Measurements from ENCODE around the gene MTARC1. TPM values are rescaled to one million over a fixed set of nuclear protein-coding genes. Genes with fewer than 3 reads are reported as not detected.

MTARC1 gene
- total RNA-seq, 1 donor from 2014 or later, result 5.8 TPM

- Histone ChIP-seq H3K27me3 (ENCODE audit: control insufficient read depth, insufficient read depth, low read length) (no peaks in the 10 kb centered on the region), H3K4me3 (ENCODE audit: low read depth, low read length) (no peak overlapping the region), H3K36me3 (ENCODE audit: control insufficient read depth, insufficient read depth, low read length) (no peaks in the 10 kb centered on the region)
- TF ChIP-seq, protein P1, sequence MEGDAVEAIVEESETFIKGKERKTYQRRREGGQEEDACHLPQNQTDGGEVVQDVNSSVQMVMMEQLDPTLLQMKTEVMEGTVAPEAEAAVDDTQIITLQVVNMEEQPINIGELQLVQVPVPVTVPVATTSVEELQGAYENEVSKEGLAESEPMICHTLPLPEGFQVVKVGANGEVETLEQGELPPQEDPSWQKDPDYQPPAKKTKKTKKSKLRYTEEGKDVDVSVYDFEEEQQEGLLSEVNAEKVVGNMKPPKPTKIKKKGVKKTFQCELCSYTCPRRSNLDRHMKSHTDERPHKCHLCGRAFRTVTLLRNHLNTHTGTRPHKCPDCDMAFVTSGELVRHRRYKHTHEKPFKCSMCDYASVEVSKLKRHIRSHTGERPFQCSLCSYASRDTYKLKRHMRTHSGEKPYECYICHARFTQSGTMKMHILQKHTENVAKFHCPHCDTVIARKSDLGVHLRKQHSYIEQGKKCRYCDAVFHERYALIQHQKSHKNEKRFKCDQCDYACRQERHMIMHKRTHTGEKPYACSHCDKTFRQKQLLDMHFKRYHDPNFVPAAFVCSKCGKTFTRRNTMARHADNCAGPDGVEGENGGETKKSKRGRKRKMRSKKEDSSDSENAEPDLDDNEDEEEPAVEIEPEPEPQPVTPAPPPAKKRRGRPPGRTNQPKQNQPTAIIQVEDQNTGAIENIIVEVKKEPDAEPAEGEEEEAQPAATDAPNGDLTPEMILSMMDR (IDR thresholded peaks at IDR 0.05; ENCODE audit: insufficient read depth, low read length, severe bottlenecking), result no peak
- no peak for FAIRE-seq
- no peak for DNase-seq (ENCODE audit: low read depth)
Measured at GRCh38 chr1:220783453-220783852, 3.3 kb upstream of the MTARC1 start.

- TF ChIP-seq, protein P1 (IDR thresholded peaks at IDR 0.05; ENCODE audit: insufficient read depth, low read length, severe bottlenecking), result no peak
- FAIRE-seq, result no peak
Measured at GRCh38 chr1:220784751-220785150, 2.0 kb upstream of the MTARC1 start.

DNA sequence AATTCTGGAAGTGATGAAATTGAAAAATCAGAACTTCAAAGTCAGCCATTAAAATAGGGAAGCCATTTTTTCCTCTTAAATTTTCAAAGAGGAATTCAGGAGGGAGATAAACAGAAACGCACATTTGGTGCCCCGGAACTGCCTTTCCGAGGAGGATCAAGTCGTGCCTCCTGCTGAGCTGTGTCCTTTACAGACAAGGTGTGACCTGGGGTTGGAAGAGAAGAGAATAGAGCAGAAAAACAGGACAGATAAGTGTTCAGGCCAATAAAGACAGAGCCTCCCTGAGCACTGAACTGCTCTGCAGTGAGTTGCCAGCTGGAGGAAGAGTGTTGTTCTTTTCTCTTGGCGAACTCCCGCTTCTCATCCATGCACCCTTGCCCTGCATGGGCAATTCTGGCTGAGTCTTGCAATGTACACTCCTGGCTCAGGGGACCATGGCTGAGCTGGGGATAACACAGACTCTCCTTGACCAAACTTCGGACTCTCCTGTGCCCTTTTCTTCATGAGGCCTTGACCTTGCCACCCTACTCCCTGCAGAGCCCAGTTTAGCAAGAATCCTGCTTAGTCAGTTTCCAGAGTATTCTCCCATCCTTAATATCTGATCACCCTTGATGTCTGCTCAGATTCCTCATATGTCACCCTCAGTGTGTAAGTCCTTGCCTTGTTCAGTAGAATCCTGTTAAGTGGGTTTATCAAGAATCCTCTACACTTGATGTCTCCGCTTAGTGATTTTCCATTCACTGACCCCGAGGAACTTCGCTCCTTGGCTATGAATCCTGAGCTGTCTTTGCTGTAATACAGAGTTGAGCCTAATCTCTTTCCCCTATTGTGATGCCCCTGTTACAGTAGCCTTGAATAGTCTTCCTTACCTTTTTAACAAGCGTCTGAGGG, 1.3 kb upstream of the MTARC1 start:
- no peak for FAIRE-seq
- TF ChIP-seq, protein P1 (IDR thresholded peaks at IDR 0.05; ENCODE audit: insufficient read depth, low read length, severe bottlenecking), result no peak

More at GRCh38 chr1:220784751-220785150, 2.0 kb upstream of the MTARC1 start:
- H3K36me3 ChIP-seq (ENCODE audit: control insufficient read depth, insufficient read depth, low read length), result no peaks in the 10 kb centered on the region
- H3K4me3 ChIP-seq (ENCODE audit: low read depth, low read length), result no peak overlapping the region
- H3K27me3 ChIP-seq (ENCODE audit: control insufficient read depth, insufficient read depth, low read length), result no peaks in the 10 kb centered on the region
- no peak for DNase-seq (ENCODE audit: low read depth)

DNA sequence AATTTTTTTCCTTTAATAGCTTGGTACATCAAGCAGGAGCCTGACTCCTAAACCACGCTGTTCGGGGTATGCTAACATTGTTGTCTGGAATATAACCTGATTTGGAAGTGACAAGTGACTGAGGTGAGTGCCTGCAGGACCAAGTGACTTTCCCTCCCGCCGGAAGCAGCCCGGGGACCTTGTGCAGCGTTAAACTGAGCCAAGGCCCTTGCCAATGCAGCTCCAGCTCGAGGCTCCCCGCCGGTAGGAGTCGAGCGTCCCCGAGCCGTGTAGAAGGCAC, 716 bp upstream of the MTARC1 start:
- Histone ChIP-seq H3K36me3 (ENCODE audit: control insufficient read depth, insufficient read depth, low read length) (no peaks in the 10 kb centered on the region), H3K4me3 (ENCODE audit: low read depth, low read length) (peak overlapping the region; percentile 49), H3K27me3 (ENCODE audit: control insufficient read depth, insufficient read depth, low read length) (no peaks in the 10 kb centered on the region)
- DNase-seq (ENCODE audit: low read depth), result no peak
- FAIRE-seq, result no peak
- TF ChIP-seq, protein P1 (IDR thresholded peaks at IDR 0.05; ENCODE audit: insufficient read depth, low read length, severe bottlenecking), result no peak

More for the DNA sequence above, 1.3 kb upstream of the MTARC1 start:
- no peak for DNase-seq (ENCODE audit: low read depth)
- no peaks in the 10 kb centered on the region for H3K27me3 ChIP-seq (ENCODE audit: control insufficient read depth, insufficient read depth, low read length)
- H3K4me3 ChIP-seq (ENCODE audit: low read depth, low read length), result no peak overlapping the region
- no peaks in the 10 kb centered on the region for H3K36me3 ChIP-seq (ENCODE audit: control insufficient read depth, insufficient read depth, low read length)

DNA sequence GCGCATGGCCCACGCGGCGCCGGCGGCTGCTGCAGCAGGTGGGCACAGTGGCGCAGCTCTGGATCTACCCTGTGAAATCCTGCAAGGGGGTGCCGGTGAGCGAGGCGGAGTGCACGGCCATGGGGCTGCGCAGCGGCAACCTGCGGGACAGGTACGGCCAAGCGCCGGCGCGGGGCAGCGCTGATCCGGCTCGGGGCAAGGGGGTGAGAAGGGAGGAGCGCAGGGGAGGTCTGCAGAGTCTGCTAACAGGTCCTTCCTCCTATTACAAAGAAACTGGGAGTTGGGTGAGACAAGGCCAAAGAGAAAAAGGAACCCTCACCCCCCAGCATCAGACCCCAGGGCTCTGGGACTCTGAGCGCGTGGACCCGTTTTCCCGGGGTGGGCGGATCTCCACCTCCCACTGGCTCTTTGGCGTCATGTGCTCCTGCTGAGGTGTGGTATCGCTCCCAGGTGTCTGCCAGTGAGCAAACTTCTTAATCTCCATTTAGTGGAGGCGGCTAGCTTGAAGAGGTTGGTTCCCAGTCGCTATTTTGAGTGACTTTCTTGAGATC, 431 bp downstream of the MTARC1 start:
- TF ChIP-seq, protein P1 (IDR thresholded peaks at IDR 0.05; ENCODE audit: insufficient read depth, low read length, severe bottlenecking), result no peak
- peak overlapping the region; percentile 49 for H3K4me3 ChIP-seq (ENCODE audit: low read depth, low read length)
- no peak for FAIRE-seq
- peak; percentile 53 for DNase-seq (ENCODE audit: low read depth)
- no peaks in the 10 kb centered on the region for H3K36me3 ChIP-seq (ENCODE audit: control insufficient read depth, insufficient read depth, low read length)
- H3K27me3 ChIP-seq (ENCODE audit: control insufficient read depth, insufficient read depth, low read length), result no peaks in the 10 kb centered on the region
